Muscle layer of colon (tissue), 2 donors: ENCODE data around the gene S100A2.
"Not testable (repeated sequence)": the region's sequence is repeated elsewhere in the genome, so short reads cannot be mapped to it uniquely, and the experiment has no call there.

ENCODE experiments used
- H3K27ac ChIP-seq: one replicate; pipeline ENCODE4 v1.7.0; 2013; ENCODE audit warnings: low read depth, mild to moderate bottlenecking, low read length, moderate library complexity
- H3K27me3 ChIP-seq, 2 donors: one replicate each; pipeline ENCODE4 v1.7.0; 2013; ENCODE audit warnings: low read length in 2 of 2, mild to moderate bottlenecking in 2 of 2; ENCODE audit not compliant: insufficient read depth in 2 of 2, control insufficient read depth in 1 of 2
- H3K36me3 ChIP-seq: one replicate; pipeline ENCODE4 v1.7.0; 2013; ENCODE audit warnings: mild to moderate bottlenecking, low read length; ENCODE audit not compliant: insufficient read depth
- H3K4me1 ChIP-seq: one replicate; pipeline ENCODE4 v1.7.0; 2013; ENCODE audit warnings: mild to moderate bottlenecking, low read length; ENCODE audit not compliant: insufficient read depth
- H3K4me3 ChIP-seq, 2 donors: one replicate each; pipeline ENCODE4 v1.7.0; 2013; ENCODE audit warnings: low read length in 2 of 2, low read depth in 1 of 2, mild to moderate bottlenecking in 1 of 2, moderate library complexity in 1 of 2
- H3K9ac ChIP-seq: one replicate; pipeline ENCODE4 v1.7.0; 2013; ENCODE audit warnings: low read length
- H3K9me3 ChIP-seq: one replicate; pipeline ENCODE4 v1.7.0; 2013; ENCODE audit warnings: mild to moderate bottlenecking, low read length
- donor health status: abdominal sarcoma.
- donor health status: Adenocarcinoma of cecum.

The S100A2 gene

DNA sequence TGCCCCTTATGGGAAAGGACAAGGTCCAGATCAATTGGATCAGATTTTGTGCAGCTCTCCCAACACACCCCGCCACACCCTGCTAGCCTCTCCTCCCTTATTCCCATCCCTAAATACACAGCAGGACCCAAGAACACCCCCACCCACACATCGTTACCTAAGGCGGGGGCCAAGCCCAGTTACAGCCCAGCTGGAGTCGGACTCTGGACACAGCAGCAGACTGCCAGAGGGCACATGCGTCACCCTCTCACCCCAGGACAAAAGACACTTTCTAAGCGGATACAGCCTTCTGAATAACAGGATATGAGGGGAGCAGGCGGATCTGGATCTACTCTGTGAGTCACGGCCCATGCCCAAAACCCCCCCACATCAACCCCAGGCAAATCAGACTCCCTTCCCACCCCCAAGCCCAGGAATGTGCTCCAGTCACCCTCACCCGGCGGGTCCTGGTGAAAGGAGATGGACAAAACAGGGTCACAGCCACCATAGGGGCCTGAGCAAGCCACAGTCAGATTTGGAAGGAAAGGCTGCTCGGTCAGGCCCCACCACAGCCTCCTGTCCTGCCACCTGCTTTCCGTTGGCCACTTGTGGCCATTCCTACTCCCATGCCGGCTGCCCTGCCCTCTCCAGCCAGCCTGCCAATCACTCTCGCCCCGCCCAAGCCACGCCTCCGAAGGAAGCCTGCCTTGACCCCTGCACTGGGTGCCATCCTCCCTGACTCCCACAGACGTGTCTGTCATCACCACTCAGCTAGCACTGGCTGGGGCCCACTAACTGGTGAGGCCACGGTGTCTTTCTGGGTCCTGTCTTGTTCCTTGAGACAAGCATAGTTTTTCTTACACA is 43.3 kb upstream of the S100A2 start:
- no peaks in the 10 kb centered on the region for H3K27me3 ChIP-seq
- H3K4me1 ChIP-seq: peaks cover 42% of the 10 kb centered on the region
- no peak overlapping the region for H3K9ac ChIP-seq
- H3K27ac ChIP-seq: peak overlapping the region; percentile 60
- H3K4me3 ChIP-seq: peak overlapping the region in 1 of 2 donors; percentile 32
- no peaks in the 10 kb centered on the region for H3K9me3 ChIP-seq
- peaks cover 22% of the 10 kb centered on the region for H3K36me3 ChIP-seq

GRCh38 chr1:153608089-153608682 is 42.5 kb upstream of the S100A2 start:
- H3K9ac ChIP-seq: no peak overlapping the region
- peak overlapping the region; percentile 60 for H3K27ac ChIP-seq
- H3K4me3 ChIP-seq: peak overlapping the region in 1 of 2 donors; percentile 32
- peaks cover 22% of the 10 kb centered on the region for H3K36me3 ChIP-seq
- H3K27me3 ChIP-seq: no peaks in the 10 kb centered on the region
- peaks cover 38% of the 10 kb centered on the region for H3K4me1 ChIP-seq
- H3K9me3 ChIP-seq: no peaks in the 10 kb centered on the region

DNA sequence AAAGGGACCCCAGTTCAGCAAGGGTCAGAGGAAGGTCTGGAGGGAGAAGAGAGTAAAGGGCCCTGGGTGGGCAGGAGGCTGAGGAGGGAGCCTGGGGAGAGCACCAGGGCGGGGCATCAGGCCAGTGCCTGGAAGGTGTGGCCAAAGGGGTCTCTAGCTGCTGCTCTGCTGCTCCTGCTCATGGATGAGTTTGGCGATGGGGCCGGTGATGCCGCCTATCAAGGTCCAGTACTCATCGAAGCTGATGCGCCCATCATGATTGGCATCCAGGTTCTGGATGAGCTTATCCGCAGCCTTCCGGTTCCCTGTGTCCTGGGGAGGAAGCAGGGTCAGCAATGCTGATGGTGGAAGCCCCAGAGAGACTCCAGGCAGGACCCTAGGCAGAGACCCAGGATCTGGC is 41.7 kb upstream of the S100A2 start:
- Histone ChIP-seq H3K4me1 (peaks cover 35% of the 10 kb centered on the region), H3K9ac (no peak overlapping the region), H3K4me3 (no peak overlapping the region), H3K9me3 (no peaks in the 10 kb centered on the region), H3K27ac (no peak overlapping the region), H3K36me3 (peaks cover 22% of the 10 kb centered on the region), H3K27me3 (no peaks in the 10 kb centered on the region)

DNA sequence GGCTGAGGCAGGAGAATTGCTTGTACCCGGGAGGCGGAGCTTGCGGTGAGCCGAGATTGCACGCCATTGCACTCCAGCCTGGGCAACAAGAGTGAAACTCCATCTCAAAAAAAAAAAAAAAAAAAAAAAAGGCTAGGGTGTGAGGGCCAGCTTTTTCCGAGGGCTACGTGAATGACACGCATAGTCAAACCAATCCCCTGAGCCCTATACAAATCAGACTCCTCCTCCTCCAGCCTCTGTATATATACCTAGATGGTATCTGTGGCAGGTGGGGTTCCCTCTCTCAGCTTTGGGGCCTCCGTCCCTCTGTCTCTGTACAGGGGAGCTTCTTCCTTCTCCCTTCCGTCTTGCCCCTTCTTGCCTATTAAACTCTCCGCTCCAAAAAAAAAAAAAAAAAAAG is 40.5 kb upstream of the S100A2 start:
- Histone ChIP-seq H3K9ac (no peak overlapping the region), H3K4me1 (peaks cover 27% of the 10 kb centered on the region), H3K27ac (no peak overlapping the region)

DNA sequence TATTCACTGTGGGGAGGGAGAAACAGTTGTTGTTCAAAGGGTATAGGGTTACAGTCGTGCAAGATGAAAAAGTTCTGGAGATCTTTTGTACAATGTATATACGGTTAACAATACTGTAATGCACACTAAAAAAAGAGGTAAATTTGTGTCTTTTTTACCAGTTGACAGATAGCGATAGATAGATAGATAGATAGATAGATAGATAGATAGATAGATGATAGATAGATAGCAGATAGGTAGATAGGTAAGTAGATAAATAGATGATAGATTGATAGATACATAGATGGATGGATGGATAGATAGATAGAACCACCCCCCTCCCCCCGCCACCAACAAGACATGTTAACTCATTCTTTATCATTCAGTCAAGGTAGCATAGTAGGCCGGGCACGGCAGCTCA is 37.1 kb upstream of the S100A2 start:
- Histone ChIP-seq H3K4me3 (no peak overlapping the region), H3K27me3 (no peaks in the 10 kb centered on the region), H3K9me3 (no peaks in the 10 kb centered on the region), H3K36me3 (peaks cover 17% of the 10 kb centered on the region), H3K9ac (no peak overlapping the region), H3K4me1 (no peaks in the 10 kb centered on the region), H3K27ac (no peak overlapping the region)

More for the DNA sequence above, 40.5 kb upstream of the S100A2 start:
- no peaks in the 10 kb centered on the region for H3K9me3 ChIP-seq
- peaks cover 22% of the 10 kb centered on the region for H3K36me3 ChIP-seq
- H3K4me3 ChIP-seq: no peak overlapping the region
- H3K27me3 ChIP-seq: no peaks in the 10 kb centered on the region

DNA sequence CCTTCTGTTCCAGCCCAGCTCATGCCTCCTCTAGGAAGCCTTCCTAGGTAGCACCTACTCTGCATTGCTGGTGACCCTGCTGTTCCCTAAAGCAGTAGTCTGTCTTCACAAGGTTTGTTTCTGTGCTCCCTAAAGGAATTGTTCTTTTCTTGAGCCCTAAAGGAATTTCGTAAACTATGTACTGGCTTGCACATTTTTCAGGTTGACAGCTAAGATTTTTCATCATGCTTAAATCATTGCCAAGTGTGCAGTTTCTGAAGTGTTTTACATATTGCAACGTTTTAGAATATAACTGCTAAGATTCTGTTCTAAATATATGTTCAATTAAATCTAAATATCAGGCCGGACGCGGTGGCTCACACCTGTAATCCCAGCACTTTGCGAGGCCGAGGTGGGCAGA is 34.2 kb upstream of the S100A2 start:
- Histone ChIP-seq H3K4me1 (no peaks in the 10 kb centered on the region), H3K4me3 (no peak overlapping the region), H3K27me3 (no peaks in the 10 kb centered on the region), H3K36me3 (no peaks in the 10 kb centered on the region), H3K9ac (no peak overlapping the region), H3K9me3 (no peaks in the 10 kb centered on the region), H3K27ac (no peak overlapping the region)

GRCh38 chr1:153598309-153599172 is 32.9 kb upstream of the S100A2 start:
- no peak overlapping the region for H3K27ac ChIP-seq

GRCh38 chr1:153597206-153597605 is 31.6 kb upstream of the S100A2 start:
- H3K27ac ChIP-seq: no peak overlapping the region
- no peaks in the 10 kb centered on the region for H3K9me3 ChIP-seq
- no peaks in the 10 kb centered on the region for H3K36me3 ChIP-seq
- no peaks in the 10 kb centered on the region for H3K27me3 ChIP-seq
- no peak overlapping the region for H3K4me3 ChIP-seq
- no peak overlapping the region for H3K9ac ChIP-seq
- H3K4me1 ChIP-seq: no peaks in the 10 kb centered on the region

More at GRCh38 chr1:153598309-153599172, 32.9 kb upstream of the S100A2 start:
- H3K36me3 ChIP-seq: no peaks in the 10 kb centered on the region
- no peak overlapping the region for H3K4me3 ChIP-seq
- no peaks in the 10 kb centered on the region for H3K4me1 ChIP-seq
- no peaks in the 10 kb centered on the region for H3K27me3 ChIP-seq
- no peak overlapping the region for H3K9ac ChIP-seq
- no peaks in the 10 kb centered on the region for H3K9me3 ChIP-seq

- Histone ChIP-seq H3K27me3 (no peaks in the 10 kb centered on the region), H3K9me3 (no peaks in the 10 kb centered on the region), H3K4me3 (no peak overlapping the region), H3K4me1 (no peaks in the 10 kb centered on the region), H3K27ac (no peak overlapping the region), H3K36me3 (no peaks in the 10 kb centered on the region), H3K9ac (no peak overlapping the region)
Measured at GRCh38 chr1:153592748-153593147, 27.1 kb upstream of the S100A2 start.

GRCh38 chr1:153588482-153588881 is 22.8 kb upstream of the S100A2 start:
- Histone ChIP-seq H3K9me3 (no peaks in the 10 kb centered on the region), H3K9ac (no peak overlapping the region), H3K36me3 (no peaks in the 10 kb centered on the region), H3K27me3 (no peaks in the 10 kb centered on the region), H3K27ac (no peak overlapping the region), H3K4me3 (no peak overlapping the region), H3K4me1 (no peaks in the 10 kb centered on the region)

DNA sequence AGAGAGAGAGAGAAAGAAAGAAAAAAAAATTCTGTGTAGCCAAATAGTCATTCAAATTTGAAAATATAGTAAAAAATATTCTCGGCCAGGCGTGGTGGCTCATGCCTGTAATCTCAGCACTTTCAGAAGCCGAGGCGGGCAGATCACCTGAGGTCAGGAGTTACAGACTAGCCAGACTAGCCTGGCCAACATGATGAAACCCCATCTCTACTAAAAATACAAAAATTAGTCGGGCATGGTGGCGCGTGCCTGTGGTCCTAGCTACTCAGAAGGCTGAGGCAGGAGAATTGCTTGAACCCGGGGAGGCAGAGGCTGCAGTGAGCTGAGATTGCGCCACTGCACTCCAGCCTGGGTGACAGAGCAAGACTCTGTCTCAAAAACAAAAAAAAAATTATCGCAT is 22.4 kb upstream of the S100A2 start:
- H3K27me3 ChIP-seq, H3K9ac ChIP-seq, H3K27ac ChIP-seq, H3K9me3 ChIP-seq, H3K4me1 ChIP-seq, H3K4me3 ChIP-seq, H3K36me3 ChIP-seq: not testable (repeated sequence)
